Erythroblast (primary cell): ENCODE measurements around the gene LILRA2.

Experiments used
- GATA1 ChIP-seq: IDR thresholded peaks from 2 replicates; pipeline ENCODE4 v1.6.1; 2011; ENCODE audit warnings: low read depth, mild to moderate bottlenecking, control low read depth, low read length, moderate library complexity
- POLR2A ChIP-seq: IDR thresholded peaks from 2 replicates; pipeline ENCODE4 v1.6.1; 2011; ENCODE audit warnings: mild to moderate bottlenecking, low read length

- TF ChIP-seq POLR2A (no peak), GATA1 (no peak)
Observed at GRCh38 chr19:54561840-54562239, 11.8 kb upstream of the LILRA2 start.
